Heart left ventricle (tissue), 13 donors: ENCODE results near the gene ZKSCAN4.

Source experiments
- CTCF ChIP-seq, 12 donors: fragments of 200-600 bp; sonication (generic) in 4 of 12; IDR thresholded peaks; one replicate each; pipeline versions ENCODE4 v1.5.0 to v1.8.0; 2018 to 2022; ENCODE audit warnings: antibody characterized with exemption in 12 of 12, mild to moderate bottlenecking in 5 of 12
- POLR2A ChIP-seq, 2 donors: fragments of 450-650 bp; IDR thresholded peaks; one replicate each; pipeline ENCODE4 v1.6.1; 2017; ENCODE audit warnings: antibody characterized with exemption in 2 of 2, mild to moderate bottlenecking in 2 of 2, moderate library complexity in 2 of 2
- donor health status: ischemic (EF 13 %, LVEDD 7.1; RV severe dilation, severe dysfunction).
- donor health status: DM: no; HTN: yes; CAD: no.
- donor health status: DM: no; HTN: no; CAD: no.
- donor health status: ischemic (EF 25% LVEDD 6.9; RV normal size, moderate dysfunction).
- donor health status: ischemic (EF 25% LVEDD 5.7; RV mildly dilated, moderate dysfunction).
- donor health status: ischemic (EF 35%, LVEDD 5.7; RV mildly dilated, moderate dysfunction).
- donor health status: nonischemic (EF 11% LVEDD 7.7; RV severe dilation, severe dysfunction).
- donor health status: DM: yes; HTN: yes; CAD: no.
- donor health status: PGD.
- donor health status: ischemic (EF 29% LVEDD 5.4; RV normal size, mild dysfunction).
- donor health status: nonischemic (EF 23%, LVEDD 6.1; RV moderate dilation, normal function).

- TF ChIP-seq CTCF (IDR thresholded peaks at IDR 0.05): no peak
- no peak for TF ChIP-seq POLR2A (IDR thresholded peaks at IDR 0.05)
Observed at GRCh38 chr6:28250747-28251146, 1.3 kb downstream of the ZKSCAN4 start.
